Measurements from ENCODE around the gene CDKN2A.

GRCh38 chr9:21994556-21995005, 389 bp upstream of the CDKN2A start, which contains the start of gene CDKN2B-AS1:
- TF ChIP-seq POLR2AphosphoS5 (IDR thresholded peaks at IDR 0.05; ENCODE audit: low read depth): no peak
- no peak for TF ChIP-seq CTCF (IDR thresholded peaks at IDR 0.05; ENCODE audit: insufficient read depth, low read length)
- no peak for TF ChIP-seq GABPA (IDR thresholded peaks at IDR 0.05; ENCODE audit: low read depth)
- TF ChIP-seq REST (IDR thresholded peaks at IDR 0.05; ENCODE audit: insufficient replicate concordance, low read depth): no peak
